GM19372 (cell line): ENCODE data around the gene SMARCAL1.

ENCODE experiments used
- ATAC-seq: cut with Tn5 transposase; IDR thresholded peaks from one replicate; pipeline ENCODE4 v1.9.1; 2021; ENCODE audit warnings: mild to moderate bottlenecking, low read depth, moderate library complexity; ENCODE audit not compliant: unreplicated experiment

SMARCAL1 gene

DNA sequence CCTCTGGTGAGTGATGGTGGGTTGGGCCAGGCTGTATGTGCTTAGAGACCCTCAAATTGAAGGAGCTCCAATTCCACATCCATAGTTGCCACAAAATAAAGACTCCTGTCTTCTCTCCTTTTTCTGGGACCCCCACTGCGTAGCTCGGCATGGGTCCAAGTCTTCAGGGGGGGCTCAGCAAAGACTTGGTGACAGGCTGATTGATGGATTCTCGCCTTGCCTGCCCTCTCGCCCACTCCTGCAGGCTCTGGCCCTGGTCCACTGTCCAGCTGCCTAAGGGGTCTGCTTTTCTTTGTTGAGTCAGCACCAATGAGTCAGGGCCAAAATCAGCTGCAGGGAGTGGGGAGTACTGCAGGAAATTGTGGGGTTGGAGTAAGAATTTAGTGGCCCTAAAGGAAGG lies 107.8 kb downstream of the SMARCAL1 start:
- no peak for ATAC-seq

DNA sequence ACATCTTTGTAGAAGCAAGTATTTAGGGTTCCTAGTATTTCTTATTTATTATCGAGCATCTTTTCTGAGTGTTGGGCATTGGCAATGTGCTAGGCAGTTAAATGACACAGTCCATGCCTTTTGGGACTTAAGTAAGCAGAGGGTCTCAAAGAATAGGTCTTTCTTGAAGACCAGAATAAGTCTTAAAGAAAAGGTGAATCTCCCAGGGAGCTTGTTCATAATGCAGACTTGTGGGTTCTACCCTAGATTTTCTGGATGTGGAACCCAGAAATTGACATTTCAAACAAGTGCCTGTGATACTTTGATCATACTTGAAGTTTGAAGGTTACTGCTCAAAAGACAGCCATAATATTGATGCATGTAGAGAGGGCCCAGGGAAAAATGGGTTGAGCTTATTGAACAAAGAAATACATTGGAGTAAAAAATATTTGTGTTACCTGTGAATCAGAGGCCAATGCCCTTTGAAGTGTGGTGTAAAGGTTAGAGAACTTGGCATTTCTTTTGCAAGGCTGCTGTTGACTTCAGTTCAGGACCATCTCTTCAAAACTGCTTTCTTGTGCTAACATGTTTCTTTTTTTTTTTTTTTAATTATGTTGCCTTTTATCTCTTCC lies 110.7 kb downstream of the SMARCAL1 start:
- ATAC-seq: no peak

DNA sequence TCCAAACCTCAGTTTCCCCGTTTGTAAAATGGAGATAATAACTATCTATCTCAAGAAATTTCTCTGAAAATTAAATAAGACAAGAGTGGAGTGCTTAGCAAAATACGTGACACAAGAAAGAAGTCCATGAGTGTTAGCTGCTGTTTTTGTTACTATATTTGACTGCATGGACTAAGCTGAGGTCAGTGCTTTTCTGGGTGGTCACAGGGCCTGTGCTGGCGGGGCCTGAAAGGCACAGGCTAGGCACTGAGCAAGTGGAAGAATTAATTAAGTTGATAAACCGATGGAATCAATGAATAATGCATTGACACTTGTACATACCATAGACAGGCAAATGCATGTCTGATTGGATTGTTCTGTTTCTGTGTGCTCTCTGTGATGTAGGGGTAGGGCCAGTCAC lies 113.7 kb downstream of the SMARCAL1 start:
- ATAC-seq: no peak

DNA sequence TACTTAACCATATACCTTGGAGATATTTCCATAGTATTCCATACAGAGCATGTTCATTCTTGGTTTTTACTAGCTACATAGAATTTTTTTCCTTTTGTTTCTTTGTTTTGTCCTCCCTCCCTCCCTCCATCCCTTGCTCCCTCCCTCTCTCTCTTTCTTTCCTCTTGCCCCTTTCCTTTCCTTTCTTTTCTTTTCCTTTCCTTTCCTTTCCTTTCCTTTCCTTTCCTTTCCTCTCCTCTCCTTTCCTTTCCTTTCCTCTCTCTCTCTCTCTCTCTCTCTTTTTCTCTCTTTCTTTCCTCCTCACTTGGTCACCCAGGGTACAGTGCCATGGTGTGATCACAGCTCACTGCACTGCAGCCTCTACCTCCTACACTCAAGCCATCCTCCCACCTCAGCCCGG lies 114.7 kb downstream of the SMARCAL1 start:
- ATAC-seq: no peak

DNA sequence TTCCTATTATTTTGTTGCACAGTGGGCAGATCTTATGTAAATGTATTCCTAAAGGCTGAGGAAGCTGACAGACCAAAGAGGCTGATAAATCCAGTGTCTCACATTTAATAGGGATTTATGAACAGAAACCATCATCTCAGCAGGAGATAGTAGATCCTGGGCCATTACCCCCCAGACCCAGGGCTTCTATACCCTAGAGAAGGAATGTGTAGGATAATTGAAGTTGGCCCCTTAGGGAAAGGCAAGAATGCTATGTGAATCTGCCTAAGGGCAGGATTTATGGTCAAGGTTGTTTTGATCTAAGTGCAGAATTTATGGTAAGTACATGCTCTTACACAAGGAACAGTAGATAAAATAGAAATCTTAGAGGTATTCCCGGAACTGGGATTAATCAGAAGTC lies 115.3 kb downstream of the SMARCAL1 start:
- ATAC-seq: no peak

DNA sequence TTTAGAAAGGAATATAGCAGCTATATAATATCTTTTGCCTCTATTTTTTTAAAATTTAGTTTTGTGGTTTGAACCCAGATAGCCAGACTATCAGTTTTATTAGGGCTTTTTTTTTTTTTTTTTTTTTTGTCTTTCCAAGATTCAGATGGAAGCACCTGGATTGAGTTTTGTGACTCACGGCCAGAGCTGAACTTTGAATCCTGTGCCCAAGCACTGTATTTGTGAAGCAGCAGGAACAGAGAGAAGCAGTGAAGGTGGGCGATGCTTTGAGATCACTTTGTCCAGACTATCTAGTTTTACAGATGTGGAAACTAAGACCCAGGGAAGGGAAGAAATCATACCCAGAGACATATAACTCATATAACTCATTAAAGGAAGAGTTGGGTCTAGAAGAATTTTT lies 120.3 kb downstream of the SMARCAL1 start:
- ATAC-seq: no peak
